IMR-90 (cell line): Measurements from ENCODE around the gene TTC9C.
"Not testable (repeated sequence)": the region's sequence is repeated elsewhere in the genome, so short reads cannot be mapped to it uniquely, and the experiment has no call there.

Experiments used
- POLR2A ChIP-seq: IDR thresholded peaks from 2 replicates; pipeline ENCODE4 v1.6.1; 2012; ENCODE audit warnings: mild to moderate bottlenecking, low read depth, low read length
- TF ChIP-seq, protein P1 (sequence below): conservative IDR thresholded peaks from 2 replicates; pipeline ENCODE4 v1.5.1; 2012; ENCODE audit warnings: mild to moderate bottlenecking, low read depth, low read length, improper control_type of control experiment

- TF ChIP-seq, protein P1, sequence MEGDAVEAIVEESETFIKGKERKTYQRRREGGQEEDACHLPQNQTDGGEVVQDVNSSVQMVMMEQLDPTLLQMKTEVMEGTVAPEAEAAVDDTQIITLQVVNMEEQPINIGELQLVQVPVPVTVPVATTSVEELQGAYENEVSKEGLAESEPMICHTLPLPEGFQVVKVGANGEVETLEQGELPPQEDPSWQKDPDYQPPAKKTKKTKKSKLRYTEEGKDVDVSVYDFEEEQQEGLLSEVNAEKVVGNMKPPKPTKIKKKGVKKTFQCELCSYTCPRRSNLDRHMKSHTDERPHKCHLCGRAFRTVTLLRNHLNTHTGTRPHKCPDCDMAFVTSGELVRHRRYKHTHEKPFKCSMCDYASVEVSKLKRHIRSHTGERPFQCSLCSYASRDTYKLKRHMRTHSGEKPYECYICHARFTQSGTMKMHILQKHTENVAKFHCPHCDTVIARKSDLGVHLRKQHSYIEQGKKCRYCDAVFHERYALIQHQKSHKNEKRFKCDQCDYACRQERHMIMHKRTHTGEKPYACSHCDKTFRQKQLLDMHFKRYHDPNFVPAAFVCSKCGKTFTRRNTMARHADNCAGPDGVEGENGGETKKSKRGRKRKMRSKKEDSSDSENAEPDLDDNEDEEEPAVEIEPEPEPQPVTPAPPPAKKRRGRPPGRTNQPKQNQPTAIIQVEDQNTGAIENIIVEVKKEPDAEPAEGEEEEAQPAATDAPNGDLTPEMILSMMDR, result not testable (repeated sequence)
- TF ChIP-seq POLR2A, result not testable (repeated sequence)
Observed at GRCh38 chr11:62703921-62704320, 24.4 kb upstream of the TTC9C start.
